ENCODE results near the gene TLE2. TPM values are rescaled to one million over a fixed set of nuclear protein-coding genes. Genes with fewer than 3 reads are reported as not detected.

Gene TLE2
- total and polyA plus RNA-seq, 2 of the 4 experiments (the other 2 are of a cell fraction) = under 0.01 to 0.41 TPM

DNA sequence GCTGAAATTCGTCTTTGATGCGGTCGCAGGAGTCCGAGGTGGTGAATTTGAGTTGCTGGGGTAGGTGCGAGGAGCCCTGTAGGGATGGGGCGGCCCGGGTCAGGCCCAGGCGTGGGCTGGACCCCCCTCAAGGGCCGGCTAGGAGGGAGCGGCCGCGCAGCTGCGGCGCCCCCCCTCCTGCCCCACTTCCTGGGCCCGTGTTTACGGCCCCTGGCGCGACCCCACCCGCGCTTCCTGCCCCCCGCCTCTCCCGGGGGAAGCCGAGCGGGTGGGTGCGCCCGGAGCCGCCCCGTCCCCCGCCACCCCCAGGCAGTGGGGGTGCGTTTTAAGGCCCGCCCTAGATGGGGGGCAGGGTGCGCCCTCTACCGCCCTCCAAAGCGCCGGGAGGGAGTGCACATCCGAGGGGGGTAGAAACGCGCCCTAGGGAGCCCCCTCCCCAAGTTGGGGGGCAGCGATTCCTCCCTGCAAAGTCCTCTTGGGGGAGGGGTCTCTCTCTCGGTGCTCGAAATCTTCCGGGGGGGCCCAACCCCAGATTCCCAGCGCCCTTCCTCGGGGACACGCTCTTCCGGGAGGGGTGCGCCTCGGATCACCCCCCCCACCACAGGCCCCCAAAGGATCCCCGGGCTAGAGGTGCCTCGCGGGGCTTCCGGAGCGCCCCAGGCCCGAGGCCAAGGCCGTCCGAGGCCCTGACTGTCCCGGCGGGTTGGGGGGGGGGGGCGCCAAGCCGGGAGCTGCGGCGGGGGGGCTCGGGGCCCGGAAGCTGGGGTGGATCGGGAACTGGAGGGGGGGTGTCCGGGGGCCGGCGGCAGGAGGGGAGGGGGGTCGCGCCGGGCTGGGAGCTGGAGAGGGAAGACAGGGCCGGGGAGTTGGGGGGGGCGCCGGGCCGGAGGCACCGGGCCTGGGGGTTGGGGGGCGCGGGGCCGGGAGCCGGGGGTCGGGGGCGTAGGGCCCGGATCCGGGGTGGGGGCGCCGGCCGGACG lies 32.4 kb upstream of the TLE2 start:
- Histone ChIP-seq H2AK5ac (ENCODE audit: low read depth, low read length) (peak overlapping the region; percentile 90; the same call in 1 of the 2 replicates), H3K36me3 (ENCODE audit: control insufficient read depth, insufficient read depth, low read length) (peaks cover 35% of the 10 kb centered on the region), H3K27me3 (ENCODE audit: control insufficient read depth, insufficient read depth, low read length) (no peaks in the 10 kb centered on the region), H3K18ac (ENCODE audit: low read depth, low read length) (peak overlapping the region; percentile 36; the same call in 1 of the 2 replicates), H3K4me3 (ENCODE audit: insufficient read depth, low read depth, low read length) (peak overlapping the region; percentile 63), H3K14ac (replicated peaks; ENCODE audit: low read depth, low read length) (peak overlapping the region; percentile 97), H3K27ac (ENCODE audit: insufficient read depth, low read length) (peak overlapping the region; percentile 80), H3K23ac (ENCODE audit: low read depth, low read length) (peak overlapping the region; percentile 90; the same call in 1 of the 2 replicates), H4K91ac (ENCODE audit: insufficient read depth, low read depth, low read length) (peak overlapping the region; percentile 72; the same call in 1 of the 2 replicates), H3K9ac (ENCODE audit: low read depth, low read length) (peak overlapping the region; percentile 91), H3K4me2 (ENCODE audit: low read depth, low read length) (peak overlapping the region; percentile 94), H2AK9ac (replicated peaks; ENCODE audit: low read depth, low read length, poor library complexity) (peak overlapping the region; percentile 99), H2AFZ (replicated peaks; ENCODE audit: low read length, poor library complexity) (peak overlapping the region; percentile 89), H4K5ac (ENCODE audit: low read depth, low read length) (peak overlapping the region; percentile 55), H3K9me3 (ENCODE audit: control insufficient read depth, insufficient read depth, low read length) (no peaks in the 10 kb centered on the region), H3K4me1 (ENCODE audit: control insufficient read depth, insufficient read depth, low read length) (peaks cover 21% of the 10 kb centered on the region), H4K20me1 (ENCODE audit: insufficient read depth, low read length) (peaks cover 38% of the 10 kb centered on the region), H2BK120ac (ENCODE audit: low read depth, low read length) (peak overlapping the region; percentile 72), H3K79me1 (ENCODE audit: low read depth in 1 of 2, low read length in 2 of 2) (peaks cover 35 to 55% of the 10 kb centered on the region in 2 experiments), H3K56ac (ENCODE audit: extremely low read depth, insufficient read depth, low read length) (peak overlapping the region; percentile 85), H2BK20ac (ENCODE audit: low read depth, low read length) (no peak overlapping the region), H4K8ac (ENCODE audit: low read depth in 2 of 2, low read length in 2 of 2) (peak overlapping the region; percentile 92 to 96), H2BK5ac (ENCODE audit: low read depth, low read length, poor library complexity, severe bottlenecking) (peak overlapping the region; percentile 72), H2BK15ac (ENCODE audit: low read depth, low read length) (no peak overlapping the region), H3K9me1 (ENCODE audit: insufficient read depth, low read length) (peaks cover 7% of the 10 kb centered on the region), H3K4ac (ENCODE audit: low read depth, low read length) (peak overlapping the region; percentile 93)
- intact Hi-C loops (cut with micrococcal nuclease) = no loop called here
- dilution Hi-C loops (cut with HindIII; ENCODE audit: low sequenced_read_pairs, unreplicated experiment) = no loop called here
- in situ Hi-C loops (cut with MboI; ENCODE audit: low sequenced_read_pairs) = no loop called here
- ChIA-PET POLR2A (ENCODE audit: unreplicated experiment) (no interaction called here), CTCF (no interaction called here)
- DNase-seq (peak; percentile 17), ATAC-seq (ENCODE audit: low read depth) (peak; percentile 74)
- WGBS, 2 experiments (ENCODE audit: extremely low coverage in 2 of 2, insufficient read length in 1 of 2) = 0% methylated on average over 1 of the region's 88 CpGs; no CpG with 5 or more reads in 1 of the 2 experiments
- no TSS peak for BruUV-seq (replicated peaks)
- TF ChIP-seq, protein P1, sequence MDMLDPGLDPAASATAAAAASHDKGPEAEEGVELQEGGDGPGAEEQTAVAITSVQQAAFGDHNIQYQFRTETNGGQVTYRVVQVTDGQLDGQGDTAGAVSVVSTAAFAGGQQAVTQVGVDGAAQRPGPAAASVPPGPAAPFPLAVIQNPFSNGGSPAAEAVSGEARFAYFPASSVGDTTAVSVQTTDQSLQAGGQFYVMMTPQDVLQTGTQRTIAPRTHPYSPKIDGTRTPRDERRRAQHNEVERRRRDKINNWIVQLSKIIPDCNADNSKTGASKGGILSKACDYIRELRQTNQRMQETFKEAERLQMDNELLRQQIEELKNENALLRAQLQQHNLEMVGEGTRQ (IDR thresholded peaks at IDR 0.05; ENCODE audit: low read depth, low read length) = no peak
- TF ChIP-seq NFE2L2 (IDR thresholded peaks at IDR 0.05; ENCODE audit: low read depth, low read length) (no peak), MAFK (IDR thresholded peaks at IDR 0.05; ENCODE audit: low read depth, low read length) (no peak), FOS (IDR thresholded peaks at IDR 0.05; ENCODE audit: low read depth, low read length) (no peak), SMC3 (IDR thresholded peaks at IDR 0.05; ENCODE audit: low read depth, low read length) (no peak), POLR2A (IDR thresholded peaks at IDR 0.05; ENCODE audit: low read depth, low read length) (no peak), RCOR1 (IDR thresholded peaks at IDR 0.05; ENCODE audit: insufficient replicate concordance, low read length) (no peak), CHD1 (IDR thresholded peaks at IDR 0.05; ENCODE audit: low read depth, low read length) (no peak), MAZ (IDR thresholded peaks at IDR 0.05; ENCODE audit: borderline replicate concordance, low read depth, low read length) (peak; percentile 70; the same call in 1 of the 2 replicates), MXI1 (IDR thresholded peaks at IDR 0.05; ENCODE audit: borderline replicate concordance, low read depth, low read length) (no peak), RAD21 (IDR thresholded peaks at IDR 0.05; ENCODE audit: low read length) (no peak)
- TF ChIP-seq, protein P2, sequence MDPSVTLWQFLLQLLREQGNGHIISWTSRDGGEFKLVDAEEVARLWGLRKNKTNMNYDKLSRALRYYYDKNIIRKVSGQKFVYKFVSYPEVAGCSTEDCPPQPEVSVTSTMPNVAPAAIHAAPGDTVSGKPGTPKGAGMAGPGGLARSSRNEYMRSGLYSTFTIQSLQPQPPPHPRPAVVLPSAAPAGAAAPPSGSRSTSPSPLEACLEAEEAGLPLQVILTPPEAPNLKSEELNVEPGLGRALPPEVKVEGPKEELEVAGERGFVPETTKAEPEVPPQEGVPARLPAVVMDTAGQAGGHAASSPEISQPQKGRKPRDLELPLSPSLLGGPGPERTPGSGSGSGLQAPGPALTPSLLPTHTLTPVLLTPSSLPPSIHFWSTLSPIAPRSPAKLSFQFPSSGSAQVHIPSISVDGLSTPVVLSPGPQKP (IDR thresholded peaks at IDR 0.05; ENCODE audit: borderline replicate concordance, low read depth, low read length) = no peak
- TF ChIP-seq, protein P3, sequence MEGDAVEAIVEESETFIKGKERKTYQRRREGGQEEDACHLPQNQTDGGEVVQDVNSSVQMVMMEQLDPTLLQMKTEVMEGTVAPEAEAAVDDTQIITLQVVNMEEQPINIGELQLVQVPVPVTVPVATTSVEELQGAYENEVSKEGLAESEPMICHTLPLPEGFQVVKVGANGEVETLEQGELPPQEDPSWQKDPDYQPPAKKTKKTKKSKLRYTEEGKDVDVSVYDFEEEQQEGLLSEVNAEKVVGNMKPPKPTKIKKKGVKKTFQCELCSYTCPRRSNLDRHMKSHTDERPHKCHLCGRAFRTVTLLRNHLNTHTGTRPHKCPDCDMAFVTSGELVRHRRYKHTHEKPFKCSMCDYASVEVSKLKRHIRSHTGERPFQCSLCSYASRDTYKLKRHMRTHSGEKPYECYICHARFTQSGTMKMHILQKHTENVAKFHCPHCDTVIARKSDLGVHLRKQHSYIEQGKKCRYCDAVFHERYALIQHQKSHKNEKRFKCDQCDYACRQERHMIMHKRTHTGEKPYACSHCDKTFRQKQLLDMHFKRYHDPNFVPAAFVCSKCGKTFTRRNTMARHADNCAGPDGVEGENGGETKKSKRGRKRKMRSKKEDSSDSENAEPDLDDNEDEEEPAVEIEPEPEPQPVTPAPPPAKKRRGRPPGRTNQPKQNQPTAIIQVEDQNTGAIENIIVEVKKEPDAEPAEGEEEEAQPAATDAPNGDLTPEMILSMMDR (conservative IDR thresholded peaks at IDR 0.05; ENCODE audit: low read depth, low read length) = peak; percentile 26; the same call in 1 of the 2 replicates
